HG03139 (cell line): Measurements from ENCODE around the gene VTI1A.

Experiments used
- ATAC-seq: cut with Tn5 transposase; IDR thresholded peaks from one replicate; pipeline ENCODE4 v1.9.1; 2021; ENCODE audit not compliant: unreplicated experiment

Gene VTI1A

GRCh38 chr10:112775381-112775780 lies 328.4 kb downstream of the VTI1A start:
- ATAC-seq: no peak

- ATAC-seq: no peak
These were observed 329.1 kb downstream of the VTI1A start for GRCh38 chr10:112775892-112776674.

- ATAC-seq: no peak
These were observed 331.6 kb downstream of the VTI1A start for GRCh38 chr10:112778579-112778978.

- no peak for ATAC-seq
These were observed 332.2 kb downstream of the VTI1A start for GRCh38 chr10:112779025-112779770.

- ATAC-seq: no peak
These were observed 335.3 kb downstream of the VTI1A start for GRCh38 chr10:112782200-112782907.

GRCh38 chr10:112783351-112784021 lies 336.5 kb downstream of the VTI1A start:
- no peak for ATAC-seq

- ATAC-seq: no peak
These were observed 337.0 kb downstream of the VTI1A start for GRCh38 chr10:112784022-112784461.

GRCh38 chr10:112785089-112785488 lies 338.1 kb downstream of the VTI1A start:
- no peak for ATAC-seq

- no peak for ATAC-seq
These were observed 342.2 kb downstream of the VTI1A start for GRCh38 chr10:112789248-112789647.

GRCh38 chr10:112790030-112790429 lies 343.0 kb downstream of the VTI1A start:
- ATAC-seq: no peak

- ATAC-seq: no peak
These were observed 343.9 kb downstream of the VTI1A start for GRCh38 chr10:112790921-112791320.

GRCh38 chr10:112791447-112791846 lies 344.4 kb downstream of the VTI1A start:
- no peak for ATAC-seq

- no peak for ATAC-seq
These were observed 345.6 kb downstream of the VTI1A start for GRCh38 chr10:112792487-112793201.

- ATAC-seq: no peak
These were observed 346.3 kb downstream of the VTI1A start for GRCh38 chr10:112793202-112793921.

GRCh38 chr10:112794201-112794600 lies 347.2 kb downstream of the VTI1A start:
- no peak for ATAC-seq

- no peak for ATAC-seq
These were observed 348.1 kb downstream of the VTI1A start for GRCh38 chr10:112795067-112795466.

GRCh38 chr10:112797197-112797596 lies 350.2 kb downstream of the VTI1A start:
- no peak for ATAC-seq

GRCh38 chr10:112797855-112798254 lies 350.8 kb downstream of the VTI1A start:
- ATAC-seq: no peak

GRCh38 chr10:112799038-112799437 lies 352.0 kb downstream of the VTI1A start:
- no peak for ATAC-seq
